GM18909 (cell line): ENCODE results near the gene DTX2.
"Not testable (repeated sequence)": the region's sequence is repeated elsewhere in the genome, so short reads cannot be mapped to it uniquely, and the experiment has no call there.

Source experiments
- ATAC-seq: cut with Tn5 transposase; IDR thresholded peaks from one replicate; pipeline ENCODE4 v1.9.1; 2021; ENCODE audit warnings: mild to moderate bottlenecking; ENCODE audit not compliant: unreplicated experiment, poor library complexity

The DTX2 gene

GRCh38 chr7:76509931-76510877, 48.7 kb downstream of the DTX2 start, which contains the start of gene UPK3B:
Gene UPK3B, plus strand, starts transcription at chr7:76510552. Its CDS starts 101 bp downstream, at chr7:76510653.
- ATAC-seq = no peak

DNA sequence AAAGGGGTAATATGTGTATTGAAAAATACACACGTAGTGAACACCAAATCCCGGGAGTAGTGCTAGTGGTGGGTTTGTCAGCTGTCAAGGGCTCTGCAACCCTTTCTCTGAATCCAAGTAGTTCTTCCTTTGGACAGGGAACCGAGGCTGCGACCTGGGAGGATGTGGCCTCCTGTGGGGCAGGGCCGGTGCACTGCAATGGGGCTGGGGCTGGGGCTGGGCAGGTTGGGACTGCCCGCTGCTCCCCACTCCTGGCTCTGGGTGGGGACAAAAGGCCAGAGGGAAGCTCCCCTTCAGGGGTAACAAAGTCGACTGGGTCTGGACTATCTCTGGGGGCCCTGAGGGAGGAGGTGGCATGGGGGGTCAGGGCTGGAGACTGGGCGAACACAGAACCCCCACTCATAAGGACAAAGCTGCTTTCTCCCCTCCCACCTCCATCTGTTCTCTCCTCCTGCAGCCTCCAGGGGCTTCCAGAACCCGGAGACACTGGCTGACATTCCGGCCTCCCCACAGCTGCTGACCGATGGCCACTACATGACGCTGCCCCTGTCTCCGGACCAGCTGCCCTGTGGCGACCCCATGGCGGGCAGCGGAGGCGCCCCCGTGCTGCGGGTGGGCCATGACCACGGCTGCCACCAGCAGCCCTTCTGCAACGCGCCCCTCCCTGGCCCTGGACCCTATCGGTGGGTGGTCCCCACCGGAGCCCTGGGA, 49.8 kb downstream of the DTX2 start:
- not testable (repeated sequence) for ATAC-seq

DNA sequence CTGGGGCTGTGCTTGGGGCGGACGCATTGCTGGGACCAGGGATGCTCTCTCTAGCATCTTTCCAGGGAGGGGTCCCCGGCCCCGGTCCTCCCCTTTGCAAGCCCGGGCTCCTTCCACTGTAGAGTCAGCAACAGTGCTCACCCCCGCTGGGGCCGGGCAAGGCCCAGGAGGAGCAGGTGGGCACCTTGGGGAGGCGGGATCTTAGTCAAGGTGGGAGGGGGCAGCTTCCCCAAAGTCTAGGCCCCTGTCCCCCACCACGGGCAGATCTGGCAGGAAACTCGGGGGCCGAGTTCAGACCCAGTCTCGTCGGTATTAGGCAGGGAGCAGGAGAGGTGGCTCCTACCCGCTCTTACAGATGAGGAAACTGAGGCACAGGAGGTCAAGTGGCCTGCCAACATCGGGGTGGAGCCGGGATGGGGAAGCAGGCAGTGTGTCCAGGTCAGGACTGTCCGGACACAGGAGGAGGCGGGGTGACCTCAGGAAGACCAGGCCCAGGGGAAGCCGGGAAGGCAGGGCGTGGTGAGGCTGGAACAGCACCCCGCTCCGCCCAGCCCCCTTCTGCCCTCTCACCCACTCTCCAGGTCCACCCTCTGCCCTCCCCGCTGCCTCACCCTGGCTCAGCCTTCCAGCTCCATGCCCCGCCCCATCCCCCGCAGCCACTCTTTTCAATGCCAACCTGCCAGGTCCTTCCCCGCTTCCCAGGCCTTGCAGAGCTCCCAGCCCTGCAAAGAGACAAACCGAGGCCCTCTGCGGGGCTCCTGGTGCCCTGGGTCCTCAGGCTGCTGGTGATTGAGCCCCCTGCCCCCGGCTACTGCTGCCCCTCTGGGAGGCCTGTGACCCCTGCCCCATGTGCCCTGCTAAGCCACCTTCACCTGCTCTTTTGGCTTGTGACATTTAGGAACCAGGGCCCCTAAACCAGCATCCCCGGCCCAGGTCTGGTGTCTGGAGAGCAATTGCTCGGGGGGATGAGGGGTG, 50.7 kb downstream of the DTX2 start:
- ATAC-seq = not testable (repeated sequence)

DNA sequence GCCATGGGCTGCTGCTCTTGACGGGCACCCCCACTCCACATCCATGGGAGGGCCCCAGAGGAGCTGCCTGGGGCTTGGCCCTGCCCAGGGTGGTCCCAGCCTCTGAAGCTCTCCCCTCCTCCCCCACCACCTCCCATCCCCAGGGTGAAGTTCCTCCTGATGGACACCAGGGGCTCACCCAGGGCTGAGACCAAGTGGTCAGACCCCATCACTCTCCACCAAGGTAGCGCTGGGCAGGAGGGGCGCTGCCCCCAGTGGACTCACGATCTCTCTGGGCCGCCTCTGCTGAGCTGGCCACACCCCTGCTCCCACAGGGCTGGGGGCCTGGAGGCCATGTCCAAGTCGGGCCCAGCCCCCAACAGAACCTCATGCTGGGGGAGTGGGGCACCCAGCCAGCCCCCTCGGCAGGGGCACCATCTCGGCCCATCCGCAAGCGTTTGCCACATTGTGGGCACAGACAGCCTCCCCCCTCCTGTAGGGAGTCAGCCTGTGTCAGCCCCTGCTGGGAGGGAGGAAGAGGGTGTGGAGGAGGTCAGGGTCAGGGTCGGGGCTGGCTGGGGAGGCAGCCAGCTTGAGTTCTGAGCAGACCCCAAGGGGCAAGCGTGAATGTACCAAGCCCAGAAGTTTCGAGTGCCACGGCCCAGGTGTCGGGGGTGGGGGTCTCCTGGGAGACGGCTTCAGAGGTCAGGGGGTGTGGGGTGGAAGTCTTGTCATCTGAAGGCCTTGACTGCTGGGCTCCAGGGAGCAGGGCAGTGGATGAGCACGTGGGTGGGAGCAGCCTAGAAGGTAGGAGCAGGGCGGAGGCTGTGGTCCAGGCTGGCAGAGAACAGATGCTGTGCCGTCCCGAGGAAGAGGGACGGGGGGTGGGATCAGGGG, 51.7 kb downstream of the DTX2 start:
- ATAC-seq = no peak

DNA sequence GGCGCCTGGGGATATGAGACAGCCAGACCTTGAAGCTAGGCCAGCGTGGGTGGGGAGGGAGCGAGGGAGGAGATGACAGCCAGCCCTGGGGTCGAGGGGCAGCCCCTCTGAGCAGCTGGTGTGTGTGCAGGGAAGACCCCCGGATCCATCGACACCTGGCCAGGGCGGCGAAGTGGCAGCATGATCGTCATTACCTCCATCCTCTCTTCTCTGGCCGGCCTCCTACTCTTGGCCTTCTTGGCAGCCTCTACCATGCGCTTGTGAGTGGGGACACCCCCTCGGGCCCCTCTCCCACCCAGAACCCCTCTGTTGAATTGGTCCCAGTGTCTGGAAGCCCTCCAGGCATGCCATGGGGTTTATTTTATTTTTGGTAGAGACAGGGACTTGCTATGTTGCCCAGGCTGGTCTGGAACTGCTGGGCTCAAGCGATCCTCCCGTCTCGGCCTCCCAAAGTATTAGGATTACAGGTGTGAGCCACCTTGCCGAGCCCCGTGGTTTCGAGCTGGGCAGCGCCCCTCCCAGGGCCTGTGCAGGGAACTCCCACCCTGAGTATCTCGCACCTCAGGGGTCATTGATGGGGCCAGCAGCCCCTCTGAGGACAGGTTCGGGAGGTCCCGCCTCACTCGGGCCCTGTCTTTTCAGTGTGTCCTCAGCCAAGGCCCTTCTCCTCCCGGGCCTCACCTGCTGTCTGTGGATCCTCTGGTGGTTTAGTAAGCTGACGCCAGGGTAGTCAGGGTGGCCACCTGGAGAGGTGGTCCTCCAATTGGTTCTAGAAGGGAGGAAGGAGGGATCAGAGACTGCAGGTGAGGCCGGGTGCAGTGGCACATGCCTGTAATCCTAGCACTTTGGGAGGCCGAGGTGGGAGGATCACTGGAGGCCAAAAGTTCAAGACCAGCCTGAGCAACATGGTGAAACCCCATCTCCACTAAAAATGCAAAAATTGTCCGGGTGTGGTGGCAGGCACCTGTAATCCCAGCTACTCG, 52.6 kb downstream of the DTX2 start:
- no peak for ATAC-seq

DNA sequence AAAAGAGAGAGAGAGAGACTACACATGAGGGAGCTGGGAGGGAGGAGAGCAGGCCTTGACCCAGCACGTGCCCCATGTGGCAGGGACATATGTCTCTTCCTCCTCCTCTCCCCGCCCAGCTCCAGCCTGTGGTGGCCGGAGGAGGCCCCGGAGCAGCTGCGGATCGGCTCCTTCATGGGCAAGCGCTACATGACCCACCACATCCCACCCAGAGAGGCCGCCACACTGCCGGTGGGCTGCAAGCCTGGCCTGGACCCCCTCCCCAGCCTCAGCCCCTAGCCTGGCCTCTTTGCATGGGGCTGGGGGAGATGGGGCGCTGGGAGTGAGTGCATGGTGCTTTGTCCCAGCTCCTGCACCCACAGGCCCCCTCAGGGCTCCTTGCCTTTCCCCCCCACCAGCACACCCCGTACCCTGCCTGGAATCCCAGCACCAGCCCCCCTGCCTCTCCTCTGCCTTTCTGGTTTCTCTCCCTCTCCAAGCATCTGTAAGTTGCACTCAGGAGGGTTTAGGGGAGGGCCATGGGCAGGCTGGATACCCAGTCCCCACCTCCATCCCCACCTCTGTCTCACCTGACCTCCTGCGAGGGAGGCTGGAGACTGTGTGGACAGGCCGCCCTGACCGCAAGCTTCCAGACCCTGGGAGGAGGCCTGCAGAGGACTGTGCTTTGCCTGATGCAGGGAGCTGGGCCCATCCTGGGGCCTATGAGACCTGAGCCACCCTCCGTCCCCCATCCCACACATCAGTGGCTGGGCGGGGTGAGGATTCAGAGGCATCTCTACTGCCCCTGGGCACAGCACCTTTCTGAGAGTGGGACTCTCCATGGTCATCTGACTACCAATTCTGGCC, 53.6 kb downstream of the DTX2 start:
- ATAC-seq = no peak

DNA sequence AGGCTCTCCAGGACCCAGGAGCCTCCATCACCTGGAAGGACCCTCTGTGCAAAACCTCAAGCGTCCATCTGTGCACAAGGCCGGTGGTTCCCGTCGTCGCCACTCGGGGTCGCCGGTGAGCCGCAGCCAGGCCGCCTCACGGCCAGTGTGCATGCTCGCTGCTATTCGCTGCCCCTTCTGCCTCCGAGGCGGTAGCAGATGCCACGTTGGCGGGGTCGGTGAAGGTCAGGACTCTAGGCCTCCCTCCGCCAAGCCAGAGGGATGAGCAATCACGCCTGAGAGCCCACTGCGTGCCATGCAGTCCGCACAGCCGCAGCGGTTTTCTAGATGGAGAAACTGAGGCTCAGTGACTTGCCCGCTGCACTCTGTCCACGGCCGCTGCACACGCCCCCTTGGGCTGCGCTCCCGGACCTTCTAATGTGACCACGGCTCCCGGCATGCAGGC, 54.5 kb downstream of the DTX2 start:
- no peak for ATAC-seq

DNA sequence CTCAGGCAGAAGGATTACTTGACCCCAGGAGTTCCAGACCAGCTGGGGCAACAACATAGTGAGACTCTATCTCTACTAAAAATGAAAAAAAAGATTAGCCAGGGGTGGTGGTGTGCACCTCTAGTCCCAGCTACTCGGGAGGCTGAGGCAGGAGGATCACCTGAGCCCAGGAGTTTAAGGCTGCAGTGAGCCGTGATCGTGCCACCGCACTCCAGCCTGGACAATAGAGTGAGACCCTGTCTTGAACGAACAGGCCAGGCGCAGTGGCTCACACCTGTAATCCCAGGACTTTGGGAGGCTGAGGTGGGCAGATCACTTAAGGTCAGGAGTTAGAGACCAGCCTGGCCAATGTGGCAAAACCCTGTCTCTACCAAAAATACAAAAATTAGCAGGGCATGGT, 55.4 kb downstream of the DTX2 start:
- not testable (repeated sequence) for ATAC-seq

DNA sequence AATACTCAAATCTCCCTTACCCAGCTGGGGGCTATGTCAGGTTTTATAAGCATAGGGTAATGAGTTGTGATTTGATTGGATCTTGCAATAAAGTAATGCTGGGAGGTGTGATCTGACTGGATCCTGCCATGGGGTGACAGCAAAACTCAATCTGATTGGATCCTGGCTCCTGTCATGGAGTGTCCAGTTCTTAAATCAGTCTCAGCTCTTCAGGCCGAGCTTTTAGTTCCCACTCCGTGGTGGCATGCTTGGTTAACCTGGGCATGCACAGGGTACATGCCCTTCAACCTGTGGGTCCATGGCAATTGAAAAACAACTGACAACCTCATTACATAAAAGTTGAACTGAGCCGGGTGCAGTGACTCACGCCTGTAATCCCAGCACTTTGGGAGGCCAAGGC, 64.7 kb downstream of the DTX2 start:
- ATAC-seq = not testable (repeated sequence)

GRCh38 chr7:76531643-76532042, 70.1 kb downstream of the DTX2 start:
- not testable (repeated sequence) for ATAC-seq

DNA sequence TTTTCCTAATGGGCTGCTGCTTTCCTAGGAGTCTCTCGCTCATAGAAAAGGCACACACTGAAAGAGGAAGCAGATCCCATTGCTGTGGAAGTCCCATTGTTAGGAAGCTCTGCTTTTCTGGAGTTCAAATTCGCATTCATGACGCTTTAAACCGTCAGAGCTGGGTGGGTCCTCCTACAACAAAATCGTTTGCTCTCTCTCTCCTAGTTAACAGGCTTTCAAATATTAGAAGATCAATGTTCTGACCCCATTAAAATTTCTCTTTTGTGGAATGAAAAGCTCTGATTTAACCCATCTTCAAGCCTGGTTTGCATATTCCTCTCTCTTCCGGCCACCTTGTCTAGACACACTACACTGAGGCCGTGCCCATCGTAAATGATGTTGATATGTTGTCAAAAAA, 81.7 kb downstream of the DTX2 start, which contains the start of gene SPDYE16:
SPDYE16 (minus strand) TSS at position 101 of the 400 bp plus-strand sequence. CDS start 1,838 bp downstream, outside the sequence.
- not testable (repeated sequence) for ATAC-seq

- peak; percentile 99 for ATAC-seq
Measured at GRCh38 chr7:76549025-76549854, 87.7 kb downstream of the DTX2 start.

DNA sequence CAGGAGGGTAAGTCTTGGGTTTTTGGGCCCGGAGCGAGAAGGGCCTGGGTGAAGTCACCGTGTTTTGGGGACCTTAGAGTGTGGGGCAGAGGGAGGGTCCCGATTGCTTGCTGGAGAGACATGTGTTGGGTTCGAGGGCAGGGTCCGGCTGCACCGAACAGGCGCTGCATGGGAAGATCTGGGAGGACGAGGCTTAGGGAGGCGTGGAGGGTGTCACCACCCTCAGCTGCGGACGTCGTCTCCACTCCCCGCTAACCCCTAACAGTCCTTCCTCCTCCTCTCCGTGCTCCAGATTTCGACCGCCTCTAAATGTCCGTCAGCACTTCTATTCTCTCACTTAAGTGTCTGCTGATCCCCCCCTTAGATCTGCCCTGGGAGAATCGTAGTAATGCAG, 88.3 kb downstream of the DTX2 start:
- not testable (repeated sequence) for ATAC-seq

DNA sequence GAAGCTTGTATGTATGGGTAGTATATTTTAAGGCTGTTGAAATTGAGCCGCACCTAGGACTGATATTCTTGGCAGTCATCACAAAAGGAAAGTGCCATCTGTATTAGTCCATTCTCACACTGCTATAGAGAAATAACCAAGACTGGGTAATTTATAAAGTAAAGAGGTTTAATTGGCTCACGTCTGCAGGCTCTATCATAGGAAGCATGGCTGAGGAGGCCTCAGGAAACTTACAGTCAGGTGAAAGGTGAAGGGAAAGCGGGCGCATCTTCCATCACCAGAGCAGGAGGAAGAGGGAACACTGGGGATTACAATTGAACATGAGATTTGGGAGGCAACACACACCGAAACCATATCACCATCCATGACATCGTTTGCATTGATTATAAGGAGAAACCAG, 90.5 kb downstream of the DTX2 start:
- ATAC-seq = not testable (repeated sequence)
